ENCODE measurements around the gene RXFP4. TPM values are rescaled to one million over a fixed set of nuclear protein-coding genes. Genes with fewer than 3 reads are reported as not detected.

RXFP4 gene, protein sequence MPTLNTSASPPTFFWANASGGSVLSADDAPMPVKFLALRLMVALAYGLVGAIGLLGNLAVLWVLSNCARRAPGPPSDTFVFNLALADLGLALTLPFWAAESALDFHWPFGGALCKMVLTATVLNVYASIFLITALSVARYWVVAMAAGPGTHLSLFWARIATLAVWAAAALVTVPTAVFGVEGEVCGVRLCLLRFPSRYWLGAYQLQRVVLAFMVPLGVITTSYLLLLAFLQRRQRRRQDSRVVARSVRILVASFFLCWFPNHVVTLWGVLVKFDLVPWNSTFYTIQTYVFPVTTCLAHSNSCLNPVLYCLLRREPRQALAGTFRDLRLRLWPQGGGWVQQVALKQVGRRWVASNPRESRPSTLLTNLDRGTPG
- total RNA-seq (2014; rRNA removed; shearing (Covaris generic)) (3.0 TPM in 1 of 2 replicates, not detected in the other), total RNA-seq (2022) (0.34 TPM in 1 of 2 replicates, not detected in the other), Bru-seq, nascent RNA (not detected), BruChase-seq, experiment 1, labeled RNA remaining after a 6-hour chase (not detected), BruChase-seq, experiment 2, labeled RNA remaining after a 2-hour chase (not detected)
- long read RNA-seq = 0 reads

DNA sequence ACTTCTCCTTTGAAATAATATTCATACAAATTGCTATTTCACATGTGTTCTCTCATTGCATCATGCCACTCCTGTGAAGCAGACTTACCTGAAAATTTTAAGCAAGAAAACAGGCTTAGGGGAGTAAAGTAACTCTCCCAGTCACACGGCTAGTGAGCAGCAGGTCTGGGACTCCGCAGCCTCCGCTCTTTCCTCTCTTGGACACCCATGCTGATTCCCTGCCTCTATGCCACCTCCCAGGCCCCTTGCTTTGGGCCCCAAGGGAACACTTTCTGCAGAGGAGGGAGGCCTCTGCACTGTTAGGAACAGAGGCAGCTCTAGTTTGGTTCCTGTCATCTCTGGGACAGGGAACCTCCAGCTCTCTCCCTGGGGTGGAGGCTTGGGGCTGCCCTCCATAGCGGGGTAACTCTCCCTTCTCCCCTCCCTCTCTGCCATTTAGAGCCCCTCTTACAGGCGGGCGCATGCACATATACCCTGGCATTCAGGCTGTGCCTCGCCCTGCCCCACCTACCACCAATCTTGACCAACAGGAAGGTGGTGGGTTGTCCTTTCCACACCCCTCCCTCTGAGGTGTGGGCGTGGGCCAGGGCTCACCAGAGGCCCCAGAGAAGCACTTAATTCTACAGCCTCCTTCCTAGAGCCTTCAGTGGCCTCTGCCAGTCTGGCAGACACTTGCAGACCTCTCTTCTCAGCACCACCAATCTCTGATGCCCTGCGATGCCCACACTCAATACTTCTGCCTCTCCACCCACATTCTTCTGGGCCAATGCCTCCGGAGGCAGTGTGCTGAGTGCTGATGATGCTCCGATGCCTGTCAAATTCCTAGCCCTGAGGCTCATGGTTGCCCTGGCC, at the start of gene RXFP4:
Gene RXFP4, plus strand, starts transcription at position 646 of the 852 bp plus-strand sequence. Its CDS starts 72 bp downstream, at position 718.
- TF ChIP-seq CTCF (conservative IDR thresholded peaks at IDR 0.05; ENCODE audit: low read length) (no peak), EZH2phosphoT487 (IDR thresholded peaks at IDR 0.05; ENCODE audit: borderline replicate concordance, low read depth, low read length) (no peak)
- DNase-seq (ENCODE audit: low spot score) = peak; percentile 52
- POLR2A ChIA-PET = interaction anchor here (0.7 to 1.4 kb wide), 5 partner anchors 32 to 48 kb away, joined by 3 to 4 read pairs (median 4); no protein-coding TSS in a partner anchor
- Histone ChIP-seq H4K20me1 (ENCODE audit: insufficient read depth, low read length) (no peaks in the 10 kb centered on the region), H3K4me2 (ENCODE audit: low read length) (peak within 1 kb of the TSS; percentile 60), H2AFZ (ENCODE audit: low read length) (peak within 1 kb of the TSS; percentile 34; the same call in 1 of the 2 replicates), H3K9me2 (ENCODE audit: insufficient read depth, low read length) (no peaks in the 10 kb centered on the region), H3K27ac (ENCODE audit: low read depth, low read length, poor library complexity, severe bottlenecking) (peak within 1 kb of the TSS; percentile 75), H3K4me1 (ENCODE audit: insufficient read depth, low read length, poor library complexity, severe bottlenecking) (peaks cover 76% of the 10 kb centered on the region), H3K79me2 (ENCODE audit: insufficient read depth, low read depth, low read length) (no peaks in the 10 kb centered on the region), H3K9me3 (ENCODE audit: low read length) (no peaks in the 10 kb centered on the region), H3K36me3 (ENCODE audit: insufficient read depth, low read length) (no peaks in the 10 kb centered on the region; the same call in 1 of the 2 replicates), H3K4me3 (ENCODE audit: low read depth, low read length, poor library complexity, severe bottlenecking) (peak within 1 kb of the TSS; percentile 11)
- no TSS peak for BruUV-seq (replicated peaks)
- intact Hi-C loops (cut with micrococcal nuclease; ENCODE audit: unreplicated experiment) = no loop called here
- CTCF ChIA-PET (ENCODE audit: unreplicated experiment) = no interaction called here

GRCh38 chr1:155892796-155893195, 48.6 kb upstream of the RXFP4 start:
- Histone ChIP-seq H3K4me3 (ENCODE audit: low read depth, low read length, poor library complexity, severe bottlenecking) (no peak overlapping the region), H3K4me1 (ENCODE audit: insufficient read depth, low read length, poor library complexity, severe bottlenecking) (peaks cover 25% of the 10 kb centered on the region), H2AFZ (ENCODE audit: low read length) (no peak overlapping the region), H3K4me2 (ENCODE audit: low read length) (no peak overlapping the region), H3K36me3 (ENCODE audit: insufficient read depth, low read length) (peaks cover 45% of the 10 kb centered on the region), H3K9me2 (ENCODE audit: insufficient read depth, low read length) (no peaks in the 10 kb centered on the region), H3K27ac (ENCODE audit: low read depth, low read length, poor library complexity, severe bottlenecking) (peak overlapping the region; percentile 41), H3K9me3 (ENCODE audit: low read length) (no peaks in the 10 kb centered on the region), H4K20me1 (ENCODE audit: insufficient read depth, low read length) (no peaks in the 10 kb centered on the region), H3K79me2 (ENCODE audit: insufficient read depth, low read depth, low read length) (no peaks in the 10 kb centered on the region; the same call in 1 of the 2 replicates)
- no peak for DNase-seq (ENCODE audit: low spot score)
- intact Hi-C loops (cut with micrococcal nuclease; ENCODE audit: unreplicated experiment) = no loop called here
- CTCF ChIA-PET (ENCODE audit: unreplicated experiment) = no interaction called here
- BruUV-seq (replicated peaks) = no TSS peak
- POLR2A ChIA-PET = interaction anchor here (1.1 to 3.8 kb wide), 3 partner anchors 9 to 19 kb away, joined by 3 to 17 read pairs (median 3); no protein-coding TSS in a partner anchor
- no peak for TF ChIP-seq EZH2phosphoT487 (IDR thresholded peaks at IDR 0.05; ENCODE audit: borderline replicate concordance, low read depth, low read length)
- TF ChIP-seq CTCF (conservative IDR thresholded peaks at IDR 0.05; ENCODE audit: low read length) = no peak

Measured in OCI-LY7 (cell line).